Inferior parietal cortex (tissue), 1 donor: ENCODE results near the gene EIF3A.
"Not testable (repeated sequence)": the region's sequence is repeated elsewhere in the genome, so short reads cannot be mapped to it uniquely, and the experiment has no call there.

Source experiments
- DNase-seq: peaks from one replicate; pipeline ENCODE4 v3.0.0-alpha.2; 2016; ENCODE audit errors: extremely low spot score

Gene EIF3A

GRCh38 chr10:119100434-119101238 is 20.0 kb upstream of the EIF3A start:
- DNase-seq: no peak

- no peak for DNase-seq
Observed at GRCh38 chr10:119098576-119098975, 18.0 kb upstream of the EIF3A start.

GRCh38 chr10:119096641-119097415 is 16.2 kb upstream of the EIF3A start:
- DNase-seq: not testable (repeated sequence)

- DNase-seq: no peak
Observed at GRCh38 chr10:119095640-119096039, 15.0 kb upstream of the EIF3A start.

- DNase-seq: no peak
Observed at GRCh38 chr10:119090968-119091367, 10.4 kb upstream of the EIF3A start.

- no peak for DNase-seq
Observed at GRCh38 chr10:119090026-119090795, 9.6 kb upstream of the EIF3A start.

GRCh38 chr10:119087271-119087882 is 6.8 kb upstream of the EIF3A start:
- no peak for DNase-seq

- no peak for DNase-seq
Observed at GRCh38 chr10:119084896-119085295, 4.3 kb upstream of the EIF3A start.

- no peak for DNase-seq
Observed at GRCh38 chr10:119079599-119080520, 757 bp downstream of the EIF3A start.

GRCh38 chr10:119078422-119079179 is 2.0 kb downstream of the EIF3A start:
- no peak for DNase-seq

- DNase-seq: no peak
Observed at GRCh38 chr10:119073584-119073983, 7.0 kb downstream of the EIF3A start.

GRCh38 chr10:119070395-119071165 is 10.0 kb downstream of the EIF3A start:
- DNase-seq: no peak

- no peak for DNase-seq
Observed at GRCh38 chr10:119061926-119062325, 18.7 kb downstream of the EIF3A start.

GRCh38 chr10:119061352-119061751 is 19.3 kb downstream of the EIF3A start:
- DNase-seq: no peak

- DNase-seq: no peak
Observed at GRCh38 chr10:119060107-119060506, 20.5 kb downstream of the EIF3A start.

GRCh38 chr10:119059557-119059956 is 21.1 kb downstream of the EIF3A start:
- DNase-seq: no peak

GRCh38 chr10:119058010-119058409 is 22.6 kb downstream of the EIF3A start:
- no peak for DNase-seq

- DNase-seq: no peak
Observed at GRCh38 chr10:119055472-119055871, 25.1 kb downstream of the EIF3A start.

- no peak for DNase-seq
Observed at GRCh38 chr10:119051775-119052174, 28.8 kb downstream of the EIF3A start.
